MCF 10A (cell line): ENCODE measurements around the gene DAAM1. TPM values are rescaled to one million over a fixed set of nuclear protein-coding genes. Genes with fewer than 3 reads are reported as not detected.

ENCODE experiments used
- BruUV-seq: library from RNA; stranded (reverse); fragments of 400-500 nt; replicated peaks from 2 replicates; lab custom pipeline; 2021; lab: Mats Ljungman, UMichigan
- CTCF ChIA-PET: fragments of 300-600 bp; sonication (Branson Sonifier 250); formaldehyde crosslinking; extraction: SDS; loops from one replicate; lab custom pipeline; 2021; ENCODE audit warnings: antibody characterized with exemption, inconsistent platforms; lab: Yijun Ruan, JAX
- POLR2A ChIA-PET: fragments of 300-600, 350-650 bp; sonication (Branson Sonifier 250); formaldehyde crosslinking; extraction: SDS; loops from one replicate; lab custom pipeline; 2020; ENCODE audit warnings: antibody characterized with exemption, inconsistent platforms; lab: Yijun Ruan, JAX
- DNase-seq: peaks from one replicate; pipeline ENCODE4 v3.0.0-alpha.2; 2018; ENCODE audit not compliant: unreplicated experiment
- H3K27ac Mint-ChIP-seq: one replicate; pipeline ENCODE4 v1.8.0; 2022; ENCODE audit warnings: mild to moderate bottlenecking, low read depth, mixed read lengths; ENCODE audit not compliant: unreplicated experiment
- H3K27me3 Mint-ChIP-seq: one replicate; pipeline ENCODE4 v1.8.0; 2022; ENCODE audit warnings: mixed read lengths; ENCODE audit not compliant: insufficient read depth, unreplicated experiment
- H3K36me3 Mint-ChIP-seq: one replicate; pipeline ENCODE4 v1.8.0; 2022; ENCODE audit warnings: mild to moderate bottlenecking, moderate library complexity, mixed read lengths; ENCODE audit not compliant: insufficient read depth, unreplicated experiment
- H3K4me1 Mint-ChIP-seq: one replicate; pipeline ENCODE4 v1.8.0; 2022; ENCODE audit warnings: mixed read lengths; ENCODE audit not compliant: insufficient read depth, unreplicated experiment
- H3K4me3 Mint-ChIP-seq: one replicate; pipeline ENCODE4 v1.8.0; 2022; ENCODE audit warnings: mild to moderate bottlenecking, moderate library complexity, mixed read lengths; ENCODE audit not compliant: unreplicated experiment
- H3K9me3 Mint-ChIP-seq: one replicate; pipeline ENCODE4 v1.8.0; 2022; ENCODE audit warnings: mixed read lengths; ENCODE audit not compliant: unreplicated experiment
- intact Hi-C: fragments of 100-400 bp; cut with micrococcal nuclease; formaldehyde crosslinking; loops from 2 replicates; pipeline ENCODE4 v1.14.1; 2022
- total RNA-seq: library from RNA; stranded (reverse); gene quantifications from 2 replicates; pipeline ENCODE4 v1.2.3, GENCODE V29; 2022
- TF ChIP-seq, protein P1 (sequence below): fragments of 200-600 bp; IDR thresholded peaks from one replicate; pipeline ENCODE4 v1.8.0; 2022; ENCODE audit warnings: antibody characterized with exemption, mild to moderate bottlenecking; ENCODE audit not compliant: unreplicated experiment

DAAM1 gene
- total RNA-seq, 1 experiment from 2014 or later: 27.4 TPM

DNA sequence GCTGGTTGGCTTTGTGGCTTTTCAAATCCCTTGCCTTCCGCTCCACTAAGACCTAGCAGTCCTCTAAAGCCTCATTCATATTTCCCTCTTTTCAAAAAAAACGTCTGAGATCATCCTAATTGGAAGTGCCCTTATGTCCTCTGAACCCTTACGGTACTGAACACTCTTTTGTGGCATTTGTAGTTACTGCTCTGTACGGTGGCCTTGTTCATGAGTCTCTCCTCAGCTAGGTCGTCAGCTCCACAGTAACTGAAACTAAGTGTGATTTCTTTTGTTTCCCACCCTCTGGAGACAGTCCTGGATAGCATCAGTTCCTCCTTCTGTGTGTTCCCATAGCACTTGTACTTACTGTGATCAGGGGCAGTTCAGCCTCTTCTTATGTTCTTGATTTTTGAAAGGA, 49.7 kb downstream of the DAAM1 start:
- ChIA-PET POLR2A (no interaction called here), CTCF (no interaction called here)
- H3K9me3 Mint-ChIP-seq: no peaks in the 10 kb centered on the region
- TF ChIP-seq, protein P1, sequence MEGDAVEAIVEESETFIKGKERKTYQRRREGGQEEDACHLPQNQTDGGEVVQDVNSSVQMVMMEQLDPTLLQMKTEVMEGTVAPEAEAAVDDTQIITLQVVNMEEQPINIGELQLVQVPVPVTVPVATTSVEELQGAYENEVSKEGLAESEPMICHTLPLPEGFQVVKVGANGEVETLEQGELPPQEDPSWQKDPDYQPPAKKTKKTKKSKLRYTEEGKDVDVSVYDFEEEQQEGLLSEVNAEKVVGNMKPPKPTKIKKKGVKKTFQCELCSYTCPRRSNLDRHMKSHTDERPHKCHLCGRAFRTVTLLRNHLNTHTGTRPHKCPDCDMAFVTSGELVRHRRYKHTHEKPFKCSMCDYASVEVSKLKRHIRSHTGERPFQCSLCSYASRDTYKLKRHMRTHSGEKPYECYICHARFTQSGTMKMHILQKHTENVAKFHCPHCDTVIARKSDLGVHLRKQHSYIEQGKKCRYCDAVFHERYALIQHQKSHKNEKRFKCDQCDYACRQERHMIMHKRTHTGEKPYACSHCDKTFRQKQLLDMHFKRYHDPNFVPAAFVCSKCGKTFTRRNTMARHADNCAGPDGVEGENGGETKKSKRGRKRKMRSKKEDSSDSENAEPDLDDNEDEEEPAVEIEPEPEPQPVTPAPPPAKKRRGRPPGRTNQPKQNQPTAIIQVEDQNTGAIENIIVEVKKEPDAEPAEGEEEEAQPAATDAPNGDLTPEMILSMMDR: no peak
- no peaks in the 10 kb centered on the region for H3K4me1 Mint-ChIP-seq
- no TSS peak for BruUV-seq
- H3K27me3 Mint-ChIP-seq: no peaks in the 10 kb centered on the region
- no peak overlapping the region for H3K27ac Mint-ChIP-seq
- peaks cover 6% of the 10 kb centered on the region for H3K36me3 Mint-ChIP-seq
- intact Hi-C loops: no loop called here
- no peak overlapping the region for H3K4me3 Mint-ChIP-seq
- no peak for DNase-seq

DNA sequence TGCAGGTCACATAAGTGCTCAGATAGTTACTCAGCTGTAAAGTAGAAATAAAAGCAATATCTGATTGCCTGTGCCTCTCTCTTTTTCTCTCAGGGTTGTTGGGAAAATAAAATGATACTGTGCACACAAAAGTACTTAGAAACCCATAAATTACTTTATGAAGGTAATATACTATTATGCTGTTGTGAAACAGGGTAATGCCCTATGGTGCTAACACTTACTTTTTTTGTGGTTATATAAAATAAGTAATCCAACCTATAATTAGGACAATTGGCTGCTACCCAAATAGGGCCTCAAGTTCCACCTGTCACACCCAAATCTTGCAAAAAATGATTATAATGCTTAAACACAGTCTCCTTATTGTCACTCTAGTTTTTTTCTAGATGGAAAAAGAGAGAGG, 50.6 kb downstream of the DAAM1 start:
- POLR2A ChIA-PET: interaction anchor here (0.7 kb wide), 1 partner anchor 13 kb away, joined by 4 read pairs; no protein-coding TSS in a partner anchor
- no peak for DNase-seq
- intact Hi-C loops: no loop called here
- H3K27ac Mint-ChIP-seq: no peak overlapping the region
- TF ChIP-seq, protein P1: no peak
- no peaks in the 10 kb centered on the region for H3K36me3 Mint-ChIP-seq
- H3K9me3 Mint-ChIP-seq: no peaks in the 10 kb centered on the region
- no peak overlapping the region for H3K4me3 Mint-ChIP-seq
- BruUV-seq: no TSS peak
- H3K27me3 Mint-ChIP-seq: no peaks in the 10 kb centered on the region
- no peaks in the 10 kb centered on the region for H3K4me1 Mint-ChIP-seq
- CTCF ChIA-PET: no interaction called here

GRCh38 chr14:59240356-59240755, 51.9 kb downstream of the DAAM1 start:
- no peak for DNase-seq
- TF ChIP-seq, protein P1: no peak
- H3K4me1 Mint-ChIP-seq: no peaks in the 10 kb centered on the region
- H3K9me3 Mint-ChIP-seq: no peaks in the 10 kb centered on the region
- H3K4me3 Mint-ChIP-seq: no peak overlapping the region
- no peaks in the 10 kb centered on the region for H3K36me3 Mint-ChIP-seq
- POLR2A ChIA-PET: interaction anchor here (0.9 kb wide), 1 partner anchor 10 kb away, joined by 4 read pairs; no protein-coding TSS in a partner anchor
- no peaks in the 10 kb centered on the region for H3K27me3 Mint-ChIP-seq
- intact Hi-C loops: no loop called here
- CTCF ChIA-PET: interaction anchor here (0.6 kb wide), 1 partner anchor 26 kb away, joined by 3 read pairs; no protein-coding TSS in a partner anchor
- H3K27ac Mint-ChIP-seq: no peak overlapping the region
- BruUV-seq: no TSS peak

GRCh38 chr14:59241121-59241520, 52.7 kb downstream of the DAAM1 start:
- TF ChIP-seq, protein P1: no peak
- no peaks in the 10 kb centered on the region for H3K27me3 Mint-ChIP-seq
- H3K27ac Mint-ChIP-seq: no peak overlapping the region
- H3K4me1 Mint-ChIP-seq: peaks cover 4% of the 10 kb centered on the region
- BruUV-seq: no TSS peak
- H3K4me3 Mint-ChIP-seq: no peak overlapping the region
- intact Hi-C loops: no loop called here
- CTCF ChIA-PET: interaction anchor here (1.6 kb wide), 1 partner anchor 9 kb away, joined by 3 read pairs; no protein-coding TSS in a partner anchor
- POLR2A ChIA-PET: no interaction called here
- H3K9me3 Mint-ChIP-seq: no peaks in the 10 kb centered on the region
- DNase-seq: no peak
- H3K36me3 Mint-ChIP-seq: no peaks in the 10 kb centered on the region
